ENCODE data around the gene SCN4B. TPM values are rescaled to one million over a fixed set of nuclear protein-coding genes. Genes with fewer than 3 reads are reported as not detected.
A peak's percentile ranks its signal among the peaks of the same experiment; 100 is the strongest.
"Not testable (repeated sequence)": the region's sequence is repeated elsewhere in the genome, so short reads cannot be mapped to it uniquely, and the experiment has no call there.

SCN4B gene
- total RNA-seq, 1 donor from 2014 or later, result 1.1 TPM

- H3K4me3 ChIP-seq, result no peak overlapping the region
- intact Hi-C loops (cut with DNase I), result no loop called here
These were observed 45.7 kb upstream of the SCN4B start for GRCh38 chr11:118198370-118198769.

GRCh38 chr11:118194835-118195627 lies 42.4 kb upstream of the SCN4B start:
- peak in 1 of 2 donors; percentile 72 for DNase-seq (ENCODE audit: low spot score in 2 of 2)

More at GRCh38 chr11:118198370-118198769, 45.7 kb upstream of the SCN4B start:
- TF ChIP-seq CTCF (IDR thresholded peaks at IDR 0.05), result peak; percentile 58 to 67 (median 66)
- no peaks in the 10 kb centered on the region for H3K9me3 ChIP-seq
- H3K27ac ChIP-seq, result no peak overlapping the region
- H3K4me1 ChIP-seq, result no peaks in the 10 kb centered on the region
- no peaks in the 10 kb centered on the region for H3K36me3 ChIP-seq
- peak in 1 of 2 donors; percentile 73 for DNase-seq (ENCODE audit: low spot score in 2 of 2)
- H3K27me3 ChIP-seq, result no peaks in the 10 kb centered on the region

DNA sequence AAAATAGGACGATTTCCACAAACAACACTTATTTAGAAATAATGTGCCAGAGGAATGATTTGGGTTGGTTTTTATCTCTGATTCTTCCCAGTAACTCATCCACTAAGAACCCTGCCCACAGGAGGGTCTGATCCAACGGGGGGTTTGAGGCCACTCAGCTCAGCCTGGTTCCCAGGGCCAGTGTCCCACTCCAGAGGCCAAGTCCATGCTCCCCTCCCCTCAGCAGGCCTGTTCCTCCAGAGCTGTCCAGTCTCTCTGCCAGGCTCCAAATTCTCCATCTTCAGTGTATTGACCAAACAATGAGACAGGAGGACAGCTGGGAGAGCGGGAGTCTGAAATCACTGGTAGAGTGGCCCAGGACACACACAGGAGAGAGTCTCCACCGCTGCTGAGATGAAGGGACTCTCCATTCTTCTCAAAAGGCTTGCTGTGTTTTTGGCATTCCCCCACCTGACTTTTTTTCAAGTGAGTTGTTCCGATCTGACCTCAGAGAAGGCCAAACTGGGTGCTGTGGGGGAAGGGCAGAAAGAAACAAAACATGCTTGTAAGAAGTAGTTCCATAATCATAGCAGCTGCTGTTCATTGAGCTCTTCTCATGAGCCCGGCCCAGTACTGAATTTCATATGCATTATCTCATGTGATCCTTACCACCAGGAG lies 41.4 kb upstream of the SCN4B start:
- DNase-seq (ENCODE audit: low spot score in 2 of 2), result no peak
- Histone ChIP-seq H3K4me1 (no peaks in the 10 kb centered on the region), H3K27ac (no peak overlapping the region), H3K36me3 (no peaks in the 10 kb centered on the region), H3K4me3 (no peak overlapping the region), H3K9me3 (no peaks in the 10 kb centered on the region), H3K27me3 (no peaks in the 10 kb centered on the region)
- TF ChIP-seq CTCF (IDR thresholded peaks at IDR 0.05), result no peak
- intact Hi-C loops (cut with DNase I), result no loop called here

More at GRCh38 chr11:118194835-118195627, 42.4 kb upstream of the SCN4B start:
- no peak for TF ChIP-seq CTCF (IDR thresholded peaks at IDR 0.05)
- no peaks in the 10 kb centered on the region for H3K36me3 ChIP-seq
- peak overlapping the region in 1 of 2 donors; percentile 13 for H3K27ac ChIP-seq
- H3K4me1 ChIP-seq, result no peaks in the 10 kb centered on the region
- no peak overlapping the region for H3K4me3 ChIP-seq
- no peaks in the 10 kb centered on the region for H3K9me3 ChIP-seq
- intact Hi-C loops (cut with DNase I), result no loop called here
- no peaks in the 10 kb centered on the region for H3K27me3 ChIP-seq

DNA sequence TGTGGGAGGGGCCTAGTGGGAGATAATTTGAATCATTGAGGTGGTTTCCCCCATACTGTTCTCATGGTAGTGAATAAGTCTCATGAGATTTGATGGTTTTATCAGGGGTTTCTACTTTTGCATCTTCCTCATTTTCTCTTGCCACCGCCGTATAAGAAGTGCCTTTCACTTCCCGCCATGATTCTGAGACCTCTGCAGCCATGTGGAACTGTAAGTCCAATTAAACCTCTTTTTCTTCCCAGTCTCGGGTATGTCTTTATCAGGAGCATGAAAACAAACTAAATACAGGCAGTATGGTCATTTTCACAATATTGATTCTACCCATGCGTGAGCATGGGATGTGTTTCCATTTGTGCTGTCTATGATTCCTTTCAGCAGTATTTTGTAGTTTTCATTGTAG lies 40.2 kb upstream of the SCN4B start:
- DNase-seq (ENCODE audit: low spot score in 2 of 2); intact Hi-C loops (cut with DNase I); H3K4me1 ChIP-seq; H3K27me3 ChIP-seq; H3K4me3 ChIP-seq; H3K36me3 ChIP-seq; H3K9me3 ChIP-seq; H3K27ac ChIP-seq: not testable (repeated sequence)

GRCh38 chr11:118190942-118191506 lies 38.4 kb upstream of the SCN4B start:
- H3K9me3 ChIP-seq; H3K4me3 ChIP-seq; DNase-seq (ENCODE audit: low spot score in 2 of 2); H3K27ac ChIP-seq; H3K27me3 ChIP-seq; H3K4me1 ChIP-seq; H3K36me3 ChIP-seq; intact Hi-C loops (cut with DNase I): not testable (repeated sequence)

GRCh38 chr11:118186346-118187107 lies 33.9 kb upstream of the SCN4B start:
- H3K9me3 ChIP-seq, result no peaks in the 10 kb centered on the region
- intact Hi-C loops (cut with DNase I), result no loop called here
- H3K4me1 ChIP-seq, result no peaks in the 10 kb centered on the region
- no peak overlapping the region for H3K27ac ChIP-seq
- no peak for DNase-seq (ENCODE audit: low spot score in 2 of 2)
- no peak overlapping the region for H3K4me3 ChIP-seq
- no peak for TF ChIP-seq CTCF (IDR thresholded peaks at IDR 0.05)
- no peaks in the 10 kb centered on the region for H3K27me3 ChIP-seq
- H3K36me3 ChIP-seq, result no peaks in the 10 kb centered on the region
